OCI-LY7 (cell line): ENCODE measurements around the gene NRP1. TPM values are rescaled to one million over a fixed set of nuclear protein-coding genes. Genes with fewer than 3 reads are reported as not detected.

Experiments
- BruUV-seq: library from RNA; stranded (reverse); fragments of 400-500 nt; replicated peaks from 2 replicates; lab custom pipeline; 2021; lab: Mats Ljungman, UMichigan
- CTCF ChIA-PET: fragments of 300-600 bp; sonication (Branson Sonifier 250); formaldehyde crosslinking; loops from one replicate; lab custom pipeline; 2022; ENCODE audit warnings: antibody characterized with exemption; ENCODE audit not compliant: unreplicated experiment; lab: Charles Lee
- POLR2A ChIA-PET: fragments of 300-600 bp; sonication (Branson Sonifier 250); formaldehyde crosslinking; loops from one replicate; lab custom pipeline; 2022; ENCODE audit warnings: antibody characterized with exemption; lab: Charles Lee
- DNase-seq: peaks from one replicate; pipeline ENCODE4 v3.0.0-alpha.2; 2015; ENCODE audit warnings: low spot score
- H2AFZ ChIP-seq: fragments of 200-600 bp; sonication (generic), shearing (Covaris generic); 2 replicates; pipeline ENCODE4 v1.6.1; 2014; ENCODE audit warnings: mild to moderate bottlenecking, antibody characterized with exemption, low read length, moderate library complexity
- H3K27ac ChIP-seq: fragments of 200-600 bp; sonication (generic); 2 replicates; pipeline ENCODE4 v1.5.1; 2014; ENCODE audit warnings: mixed run types, low read depth, mild to moderate bottlenecking, moderate library complexity, low read length, inconsistent platforms; ENCODE audit not compliant: poor library complexity, severe bottlenecking
- H3K36me3 ChIP-seq: fragments of 200-600 bp; sonication (generic); 2 replicates; pipeline ENCODE4 v1.6.1; 2014; ENCODE audit warnings: mild to moderate bottlenecking, antibody characterized with exemption, low read length, moderate library complexity, mixed read lengths; ENCODE audit not compliant: insufficient read depth
- H3K4me1 ChIP-seq: fragments of 200-600 bp; sonication (generic); 2 replicates; pipeline ENCODE4 v1.5.1; 2014; ENCODE audit warnings: mild to moderate bottlenecking, low read length; ENCODE audit not compliant: insufficient read depth, poor library complexity, severe bottlenecking
- H3K4me2 ChIP-seq: fragments of 200-600 bp; sonication (generic); 2 replicates; pipeline ENCODE4 v1.6.1; 2014; ENCODE audit warnings: mild to moderate bottlenecking, low read length
- H3K4me3 ChIP-seq: fragments of 200-600 bp; sonication (generic); 2 replicates; pipeline ENCODE4 v1.5.1; 2014; ENCODE audit warnings: mild to moderate bottlenecking, low read depth, low read length; ENCODE audit not compliant: poor library complexity, severe bottlenecking
- H3K79me2 ChIP-seq: fragments of 200-600 bp; sonication (generic); 2 replicates; pipeline ENCODE4 v1.6.1; 2016; ENCODE audit warnings: low read depth, mild to moderate bottlenecking, low read length, moderate library complexity, mixed read lengths; ENCODE audit not compliant: insufficient read depth
- H3K9me2 ChIP-seq: fragments of 200-600 bp; sonication (generic); 2 replicates; pipeline ENCODE4 v1.6.1; 2016; ENCODE audit warnings: mild to moderate bottlenecking, low read length, mixed read lengths; ENCODE audit not compliant: insufficient read depth
- H3K9me3 ChIP-seq: fragments of 200-600 bp; sonication (generic); 2 replicates; pipeline ENCODE4 v1.6.1; 2014; ENCODE audit warnings: mild to moderate bottlenecking, mixed run types, low read length, mixed read lengths
- H4K20me1 ChIP-seq: fragments of 200-600 bp; sonication (generic); 2 replicates; pipeline ENCODE4 v1.6.1; 2014; ENCODE audit warnings: mild to moderate bottlenecking, antibody characterized with exemption, low read length, moderate library complexity, mixed read lengths; ENCODE audit not compliant: insufficient read depth
- CTCF ChIP-seq: fragments of 200-600 bp; sonication (generic); conservative IDR thresholded peaks from 2 replicates; pipeline ENCODE4 v1.5.1; 2014; ENCODE audit warnings: mild to moderate bottlenecking, antibody characterized with exemption, low read length, moderate library complexity, mixed read lengths
- EZH2phosphoT487 ChIP-seq: fragments of 200-600 bp; sonication (generic); IDR thresholded peaks from 2 replicates; pipeline ENCODE4 v1.6.1; 2018; ENCODE audit warnings: low read depth, borderline replicate concordance, mild to moderate bottlenecking, mixed run types, antibody characterized with exemption, low read length, moderate library complexity, mixed read lengths
- intact Hi-C: fragments of 100-400 bp; cut with micrococcal nuclease; formaldehyde crosslinking; loops from one replicate; pipeline ENCODE4 v1.10.0; 2022; ENCODE audit not compliant: unreplicated experiment
- total RNA-seq, 2 experiments: library from RNA; depleted of rRNA in 1 of 2; stranded (reverse); fragments of >200 nt in 1 of 2; shearing (Covaris generic) in 1 of 2; gene quantifications; 2 replicates each; pipeline ENCODE4 v1.2.3, GENCODE V29; 2014 to 2022

NRP1 gene
- total RNA-seq, 2 experiments from 2014 or later = not detected

GRCh38 chr10:33240931-33241330 is 93.5 kb downstream of the NRP1 start:
- no peak for DNase-seq
- H2AFZ ChIP-seq = no peak overlapping the region
- no peaks in the 10 kb centered on the region for H4K20me1 ChIP-seq
- H3K27ac ChIP-seq = no peak overlapping the region
- no peaks in the 10 kb centered on the region for H3K9me3 ChIP-seq
- intact Hi-C loops = no loop called here
- no peak overlapping the region for H3K4me3 ChIP-seq
- H3K36me3 ChIP-seq = no peaks in the 10 kb centered on the region
- BruUV-seq = no TSS peak
- H3K4me1 ChIP-seq = no peaks in the 10 kb centered on the region
- H3K9me2 ChIP-seq = no peaks in the 10 kb centered on the region
- ChIA-PET POLR2A (interaction anchor here (0.6 kb wide), 2 partner anchors 315 to 1053 kb away, joined by 3 read pairs; no protein-coding TSS in a partner anchor), CTCF (no interaction called here)
- no peaks in the 10 kb centered on the region for H3K79me2 ChIP-seq
- no peak overlapping the region for H3K4me2 ChIP-seq
- TF ChIP-seq EZH2phosphoT487 (no peak), CTCF (no peak)

GRCh38 chr10:33240258-33240657 is 94.2 kb downstream of the NRP1 start:
- no peaks in the 10 kb centered on the region for H3K4me1 ChIP-seq
- H3K9me2 ChIP-seq = no peaks in the 10 kb centered on the region
- no TSS peak for BruUV-seq
- no peak overlapping the region for H2AFZ ChIP-seq
- CTCF ChIA-PET = no interaction called here
- no peak overlapping the region for H3K27ac ChIP-seq
- intact Hi-C loops = no loop called here
- POLR2A ChIA-PET = interaction anchor here (0.6 kb wide), 1 partner anchor 1052 kb away, joined by 3 read pairs; no protein-coding TSS in a partner anchor
- no peaks in the 10 kb centered on the region for H3K79me2 ChIP-seq
- H4K20me1 ChIP-seq = no peaks in the 10 kb centered on the region
- DNase-seq = no peak
- no peak overlapping the region for H3K4me3 ChIP-seq
- H3K9me3 ChIP-seq = no peaks in the 10 kb centered on the region
- no peak for TF ChIP-seq EZH2phosphoT487
- TF ChIP-seq CTCF = no peak
- no peaks in the 10 kb centered on the region for H3K36me3 ChIP-seq
- H3K4me2 ChIP-seq = no peak overlapping the region

GRCh38 chr10:33239257-33239656 is 95.2 kb downstream of the NRP1 start:
- H3K9me2 ChIP-seq = no peaks in the 10 kb centered on the region
- no peak overlapping the region for H3K4me3 ChIP-seq
- no TSS peak for BruUV-seq
- H3K4me1 ChIP-seq = no peaks in the 10 kb centered on the region
- no peak overlapping the region for H2AFZ ChIP-seq
- no peak for DNase-seq
- ChIA-PET CTCF (no interaction called here), POLR2A (no interaction called here)
- no peaks in the 10 kb centered on the region for H3K36me3 ChIP-seq
- no peaks in the 10 kb centered on the region for H3K9me3 ChIP-seq
- H3K79me2 ChIP-seq = no peaks in the 10 kb centered on the region
- intact Hi-C loops = no loop called here
- H3K27ac ChIP-seq = no peak overlapping the region
- H4K20me1 ChIP-seq = no peaks in the 10 kb centered on the region
- no peak for TF ChIP-seq CTCF
- TF ChIP-seq EZH2phosphoT487 = no peak
- no peak overlapping the region for H3K4me2 ChIP-seq
